Pancreas (tissue), 10 donors: ENCODE data around the gene FGFR4. TPM values are rescaled to one million over a fixed set of nuclear protein-coding genes. Genes with fewer than 3 reads are reported as not detected.

Source experiments
- ATAC-seq, 4 donors: fragments of 200-7000 bp; cut with Tn5 transposase; one replicate each; pipeline versions ENCODE4 v1.8.0 to v1.9.1; 2020; ENCODE audit warnings: mild to moderate bottlenecking in 4 of 4, moderate library complexity in 4 of 4
- DNase-seq, 6 donors: peaks; one replicate each; pipeline ENCODE4 v3.0.0-alpha.2; 2020
- FAIRE-seq: peaks from 2 replicates; lab custom pipeline; 2012; peaks lifted over from hg19 to GRCh38; lab: Jason Lieb, UNC
- H3K27ac ChIP-seq, 4 donors: fragments of 200-600 bp; sonication (generic); 1 replicate in 3 of 4; 2 replicates in 1 of 4; pipeline versions ENCODE4 v1.5.0 to v1.8.0; 2020
- H3K27me3 ChIP-seq, 4 donors: fragments of 200-600 bp; one replicate each; pipeline ENCODE4 v1.8.0; 2021
- H3K36me3 ChIP-seq, 3 donors: fragments of 200-600 bp; sonication (generic) in 1 of 3; one replicate each; pipeline versions ENCODE4 v1.5.0 to v1.8.0; 2020 to 2021
- H3K4me1 ChIP-seq, 3 donors: fragments of 200-600 bp; one replicate each; pipeline ENCODE4 v1.8.0; 2021
- H3K4me3 ChIP-seq, 4 donors: fragments of 200-600 bp; sonication (generic) in 2 of 4; one replicate each; pipeline versions ENCODE4 v1.5.0 to v1.8.0; 2020 to 2021
- H3K9me3 ChIP-seq, 4 donors: fragments of 200-600 bp; one replicate each; pipeline ENCODE4 v1.8.0; 2021
- CTCF ChIP-seq, 4 donors: fragments of 200-600 bp; sonication (generic) in 3 of 4; IDR thresholded peaks; one replicate each; pipeline versions ENCODE4 v1.5.0 to v1.8.0; 2021; ENCODE audit warnings: antibody characterized with exemption in 4 of 4
- WGBS, 2 donors: extraction: QIAGEN DNeasy Blood & Tissue Kit; methylation state at CpG; one replicate each; pipeline ENCODE4 v1.1.7; 2013; 5-methylcytosine and 5-hydroxymethylcytosine counted together
- intact Hi-C, 3 donors: fragments of 100-400 bp; cut with DNase I; formaldehyde crosslinking; loops; one replicate each; pipeline versions ENCODE4 v1.11.1 to v1.14.2; 2022
- polyA plus RNA-seq, 2 donors: library from polyadenylated mRNA; stranded (reverse); fragments of 200-250 nt; gene quantifications; one replicate each; pipeline ENCODE4 v1.2.3, GENCODE V29; 2013
- total RNA-seq, 6 donors: library from RNA; stranded (reverse); fragmentation: NEBNext Ultra II Directional in 4 of 6; extraction: Animal tissue kit (Norgen Biotek cat#: 25700) in 4 of 6; gene quantifications; one replicate each; pipeline versions ENCODE4 v1.2.1 to v1.2.4, GENCODE V29; 2021 to 2023
- donor health status: healthy with polysubstance abuse.
- donor health status: DM: no; HTN: no; CAD: no; lungs with moderate emphysema.
- donor health status: DM: no; HTN: no; CAD: no.
- donor health status: control.
- donor health status: control.
- donor health status: Bipolar disorder and iron deficiency.
- donor health status: DM: yes; HTN: yes; CAD: no.
- donor health status: DM: no; HTN: no; CAD: no.
- donor health status: DM: no; HTN: no; CAD: no.
- donor health status: DM: yes; HTN: yes; CAD: no.

The FGFR4 gene
- 10 to 100 TPM; 23.5 to 43.3 (median 29.7) TPM for total RNA-seq
- polyA plus RNA-seq, result 100 to 1,000 TPM in 1 of 2 donors, 10 to 100 TPM in 1; 69.6 to 105 TPM

DNA sequence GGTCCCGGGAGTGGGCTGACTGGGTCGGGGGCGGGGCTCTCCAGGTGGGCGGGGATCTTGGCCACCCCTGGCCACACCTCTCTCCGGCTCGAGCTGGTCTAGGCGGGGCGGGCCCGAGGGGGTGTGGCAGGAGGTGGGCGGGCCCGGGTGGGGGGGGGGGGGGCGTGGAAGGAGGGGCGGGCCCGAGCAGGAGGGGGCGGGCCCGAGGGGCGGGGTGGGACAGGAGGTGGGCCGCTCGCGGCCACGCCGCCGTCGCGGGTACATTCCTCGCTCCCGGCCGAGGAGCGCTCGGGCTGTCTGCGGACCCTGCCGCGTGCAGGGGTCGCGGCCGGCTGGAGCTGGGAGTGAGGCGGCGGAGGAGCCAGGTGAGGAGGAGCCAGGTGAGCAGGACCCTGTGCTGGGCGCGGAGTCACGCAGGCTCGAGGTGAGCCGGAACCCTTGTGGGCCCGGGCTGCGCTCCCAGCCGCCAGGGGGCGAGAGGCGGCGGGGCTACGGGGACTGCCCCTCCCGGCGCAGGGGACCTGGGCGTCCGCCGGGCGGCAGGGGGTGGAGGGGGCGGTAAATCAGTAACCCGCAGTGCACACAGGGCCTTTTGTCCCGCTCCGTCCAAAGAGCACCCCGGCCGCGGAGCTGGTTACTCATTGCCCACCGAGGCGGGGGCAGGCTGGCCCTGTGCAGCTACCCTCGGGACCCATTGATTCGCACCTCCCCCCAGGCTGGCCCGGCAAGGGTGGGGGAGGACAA, at the start of gene FGFR4:
TSS of gene FGFR4 (plus strand) at position 262 of the 744 bp plus-strand sequence. CDS start 2,688 bp downstream, outside the sequence.
- FAIRE-seq (no peak), DNase-seq (peak; percentile 83 to 94 (median 89)), ATAC-seq (peak; percentile 85 to 91 (median 87))
- H3K36me3 ChIP-seq, result peaks cover 0 to 11% (median 0%) of the 10 kb centered on the region in 3 donors
- H3K9me3 ChIP-seq, result no peaks in the 10 kb centered on the region
- peak within 1 kb of the TSS; percentile 60 to 84 (median 74) for H3K27ac ChIP-seq
- H3K4me1 ChIP-seq, result no peaks in the 10 kb centered on the region
- WGBS, 2 donors, result 1 to 2% methylated on average over 35 to 65 of the region's 68 CpGs
- peak within 1 kb of the TSS; percentile 4 to 53 (median 32) for H3K4me3 ChIP-seq
- intact Hi-C loops, result no loop called here
- peak; percentile 64 to 70 (median 68) for TF ChIP-seq CTCF (IDR thresholded peaks at IDR 0.05)
- H3K27me3 ChIP-seq, result no peaks in the 10 kb centered on the region

GRCh38 chr5:177036921-177037320, 49.8 kb upstream of the FGFR4 start:
- no peaks in the 10 kb centered on the region for H3K27me3 ChIP-seq
- intact Hi-C loops, result no loop called here
- H3K9me3 ChIP-seq, result no peaks in the 10 kb centered on the region
- WGBS, 2 donors, result 93 to 96% methylated on average over 5 of the region's 5 CpGs
- peaks cover 0 to 6% (median 3%) of the 10 kb centered on the region in 3 donors for H3K36me3 ChIP-seq
- DNase-seq, result no peak
- no peaks in the 10 kb centered on the region for H3K4me1 ChIP-seq
- no peak for FAIRE-seq
- ATAC-seq, result no peak
- H3K27ac ChIP-seq, result no peak overlapping the region
- no peak overlapping the region for H3K4me3 ChIP-seq
- no peak for TF ChIP-seq CTCF (IDR thresholded peaks at IDR 0.05)

DNA sequence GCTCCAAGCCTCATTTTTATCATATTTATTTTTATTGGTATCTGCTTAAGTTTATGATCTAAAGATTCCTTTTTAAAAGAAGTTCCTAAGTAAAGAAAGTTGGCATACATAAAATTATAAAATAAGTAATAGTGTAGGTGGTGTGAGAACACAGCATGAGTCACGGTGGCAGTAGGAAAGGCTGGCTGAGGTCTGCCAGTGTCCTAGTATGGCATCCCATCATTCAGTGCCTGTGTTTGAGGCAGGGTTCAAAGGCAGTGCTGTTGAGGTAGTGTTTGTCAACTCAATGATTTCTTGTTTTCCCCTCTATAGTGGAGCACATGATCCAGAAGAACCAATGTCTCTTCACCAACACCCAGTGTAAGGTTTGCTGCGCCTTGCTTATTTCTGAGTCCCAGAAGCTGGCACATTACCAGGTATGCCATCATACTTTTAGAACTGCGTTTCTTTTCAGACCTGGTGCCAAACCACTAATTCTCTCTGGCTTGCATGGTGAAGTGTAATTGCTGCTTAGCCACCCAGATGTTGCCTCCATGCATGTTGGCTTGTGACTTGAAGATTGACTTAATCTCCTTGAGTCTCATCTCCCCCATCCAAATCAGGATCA, 45.8 kb upstream of the FGFR4 start:
- DNase-seq (no peak), ATAC-seq (no peak), FAIRE-seq (no peak)
- no peaks in the 10 kb centered on the region for H3K27me3 ChIP-seq
- intact Hi-C loops, result no loop called here
- peaks cover 0 to 9% (median 5%) of the 10 kb centered on the region in 3 donors for H3K36me3 ChIP-seq
- 75 to 81% methylated on average over 3 of the region's 3 CpGs for WGBS, 2 donors
- H3K27ac ChIP-seq, result no peak overlapping the region
- H3K4me3 ChIP-seq, result no peak overlapping the region
- no peak for TF ChIP-seq CTCF (IDR thresholded peaks at IDR 0.05)
- no peaks in the 10 kb centered on the region for H3K4me1 ChIP-seq
- H3K9me3 ChIP-seq, result no peaks in the 10 kb centered on the region

DNA sequence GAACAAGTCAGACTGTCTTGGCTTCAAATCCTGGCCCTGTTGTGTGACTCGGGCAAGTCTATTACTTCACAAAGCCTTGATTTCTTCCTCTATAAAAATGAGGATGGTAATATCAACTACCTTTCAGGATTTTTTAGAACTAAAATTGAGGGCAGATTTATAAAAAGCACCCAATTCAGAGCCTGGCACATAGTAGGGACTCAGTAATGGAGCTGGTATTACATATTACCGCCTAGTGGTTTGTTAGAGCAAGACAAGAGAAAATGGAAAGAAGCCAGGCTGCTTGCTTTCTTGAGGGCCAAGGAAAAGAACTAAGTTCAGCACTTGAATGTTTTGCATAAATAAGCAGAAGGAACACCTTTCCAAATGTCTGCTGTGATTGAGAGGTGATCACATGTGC, 44.8 kb upstream of the FGFR4 start:
- FAIRE-seq, result no peak
- intact Hi-C loops, result no loop called here
- Histone ChIP-seq H3K36me3 (peaks cover 0 to 9% (median 5%) of the 10 kb centered on the region in 3 donors), H3K27me3 (no peaks in the 10 kb centered on the region), H3K27ac (no peak overlapping the region), H3K4me3 (no peak overlapping the region), H3K9me3 (no peaks in the 10 kb centered on the region), H3K4me1 (no peaks in the 10 kb centered on the region)
- no peak for ATAC-seq
- WGBS, 2 donors, result 94 to 97% methylated on average over 2 of the region's 2 CpGs
- DNase-seq, result no peak
- no peak for TF ChIP-seq CTCF (IDR thresholded peaks at IDR 0.05)
